ENCODE results near the gene CENPS. TPM values are rescaled to one million over a fixed set of nuclear protein-coding genes. Genes with fewer than 3 reads are reported as not detected.
"Not testable (repeated sequence)": the region's sequence is repeated elsewhere in the genome, so short reads cannot be mapped to it uniquely, and the experiment has no call there.

CENPS gene
- total RNA-seq, 3 donors from 2014 or later (not counting 1 experiment from before 2014, with no cell fraction given): 4.1 to 5.0 (median 4.5) TPM

GRCh38 chr1:10471411-10472219, 41.4 kb downstream of the CENPS start:
- Mint-ChIP-seq H3K4me1 (peaks cover 41 to 54% of the 10 kb centered on the region in 2 donors), H3K4me3 (peak overlapping the region; percentile 96), H3K27ac (peak overlapping the region; percentile 86 to 93), H3K36me3 (peaks cover 7% of the 10 kb centered on the region), H3K9me3 (no peaks in the 10 kb centered on the region), H3K27me3 (ENCODE audit: low read depth in 2 of 2) (no peaks in the 10 kb centered on the region)
- Histone ChIP-seq H3K9me3 (ENCODE audit: control insufficient read depth, insufficient read depth, low read length) (no peaks in the 10 kb centered on the region), H3K4me1 (ENCODE audit: control insufficient read depth, insufficient read depth, low read length) (peaks cover 36% of the 10 kb centered on the region), H3K27me3 (ENCODE audit: control insufficient read depth, insufficient read depth, low read length) (no peaks in the 10 kb centered on the region), H3K4me3 (ENCODE audit: low read length) (peak overlapping the region; percentile 82), H3K36me3 (ENCODE audit: control insufficient read depth, insufficient read depth, low read length) (peaks cover 12% of the 10 kb centered on the region), H3K27ac (ENCODE audit: low read length) (peak overlapping the region; percentile 36)
- peak in 1 of 2 donors; percentile 8 for DNase-seq
- intact Hi-C loops (cut with micrococcal nuclease): loop anchor here (1.0 to 5.0 kb wide), 2 partner anchors 24 to 39 kb away; partner anchors contain the start of gene CENPS
- WGBS (ENCODE audit: insufficient coverage): 20% methylated on average over 22 of the region's 23 CpGs
- ATAC-seq: peak in 1 of 3 donors; percentile 0
- no peak for TF ChIP-seq CTCF (IDR thresholded peaks at IDR 0.05)

DNA sequence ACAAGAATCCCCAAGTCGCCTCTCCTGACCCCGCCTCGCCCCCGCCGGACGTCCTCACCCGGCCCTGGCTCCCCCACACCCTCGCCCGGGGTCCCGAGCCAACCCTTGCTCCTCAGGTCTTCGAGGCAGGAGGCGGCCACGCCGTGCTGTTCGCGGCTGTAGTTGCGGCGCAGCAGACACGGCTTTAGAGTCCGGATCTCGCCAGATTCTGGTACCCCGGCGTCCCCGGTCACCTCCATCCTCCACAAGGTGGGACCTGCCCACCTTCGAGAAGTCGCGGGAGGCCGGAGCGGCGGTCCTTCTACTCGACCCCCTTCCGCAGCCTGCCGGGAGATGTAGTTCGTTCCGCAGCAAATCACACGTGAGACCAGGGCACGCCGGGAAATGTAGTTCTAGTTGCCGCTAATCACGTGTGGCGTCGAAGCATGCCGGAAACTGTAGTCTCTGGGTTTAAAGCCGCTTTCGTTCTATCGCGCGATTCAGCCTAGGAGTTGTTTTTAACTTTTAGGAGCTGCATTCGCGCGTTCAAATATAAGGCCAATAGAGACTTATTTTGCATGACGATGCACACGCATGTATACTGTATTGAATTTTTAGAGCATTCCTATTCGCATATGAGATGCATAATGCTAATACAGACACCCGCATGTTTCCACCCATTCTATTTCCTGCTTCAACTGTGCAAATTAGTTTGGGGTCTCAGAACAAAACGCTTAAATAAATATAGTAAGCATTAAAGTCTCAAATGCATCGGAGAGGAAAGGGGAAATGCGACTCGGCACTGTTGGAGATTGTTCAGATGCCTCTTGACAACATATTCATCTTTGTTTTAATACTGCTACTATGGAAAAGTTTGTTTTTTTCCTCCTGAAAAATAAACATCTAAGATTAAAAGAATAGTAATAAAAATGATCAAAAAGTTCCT, 42.2 kb downstream of the CENPS start, which contains the start of gene DFFA:
TSS of gene DFFA (minus strand) at position 310 of the 925 bp plus-strand sequence. CDS start at position 239, 71 bp downstream.
- Mint-ChIP-seq H3K36me3 (peaks cover 7% of the 10 kb centered on the region), H3K27ac (peak within 1 kb of the TSS; percentile 86 to 93), H3K4me3 (peak within 1 kb of the TSS; percentile 96), H3K27me3 (ENCODE audit: low read depth in 2 of 2) (no peaks in the 10 kb centered on the region), H3K9me3 (no peaks in the 10 kb centered on the region), H3K4me1 (peaks cover 41 to 54% of the 10 kb centered on the region in 2 donors)
- peak within 1 kb of the TSS; percentile 36 for H3K27ac ChIP-seq (ENCODE audit: low read length)
- peaks cover 36% of the 10 kb centered on the region for H3K4me1 ChIP-seq (ENCODE audit: control insufficient read depth, insufficient read depth, low read length)
- ATAC-seq (peak; percentile 78 to 91 (median 90)), DNase-seq (peak; percentile 85 to 95)
- H3K36me3 ChIP-seq (ENCODE audit: control insufficient read depth, insufficient read depth, low read length): peaks cover 9% of the 10 kb centered on the region
- intact Hi-C loops (cut with micrococcal nuclease): loop anchor here (1.0 to 5.0 kb wide), 2 partner anchors 23 to 40 kb away; partner anchors contain the start of gene CENPS
- H3K27me3 ChIP-seq (ENCODE audit: control insufficient read depth, insufficient read depth, low read length): no peaks in the 10 kb centered on the region
- WGBS (ENCODE audit: insufficient coverage): under 1% methylated on average over 54 of the region's 59 CpGs
- no peaks in the 10 kb centered on the region for H3K9me3 ChIP-seq (ENCODE audit: control insufficient read depth, insufficient read depth, low read length)
- TF ChIP-seq CTCF (IDR thresholded peaks at IDR 0.05): no peak
- peak within 1 kb of the TSS; percentile 82 for H3K4me3 ChIP-seq (ENCODE audit: low read length)

GRCh38 chr1:10473145-10473765, 43.0 kb downstream of the CENPS start:
- Histone ChIP-seq H3K36me3 (ENCODE audit: control insufficient read depth, insufficient read depth, low read length) (peaks cover 3% of the 10 kb centered on the region), H3K9me3 (ENCODE audit: control insufficient read depth, insufficient read depth, low read length) (no peaks in the 10 kb centered on the region), H3K27me3 (ENCODE audit: control insufficient read depth, insufficient read depth, low read length) (no peaks in the 10 kb centered on the region), H3K4me3 (ENCODE audit: low read length) (no peak overlapping the region), H3K4me1 (ENCODE audit: control insufficient read depth, insufficient read depth, low read length) (peaks cover 36% of the 10 kb centered on the region), H3K27ac (ENCODE audit: low read length) (no peak overlapping the region)
- Mint-ChIP-seq H3K27me3 (ENCODE audit: low read depth in 2 of 2) (no peaks in the 10 kb centered on the region), H3K27ac (peak overlapping the region; percentile 86 to 93), H3K9me3 (no peaks in the 10 kb centered on the region), H3K4me1 (peaks cover 41 to 49% of the 10 kb centered on the region in 2 donors), H3K4me3 (peak overlapping the region; percentile 96), H3K36me3 (peaks cover 1% of the 10 kb centered on the region)
- 88% methylated on average over 19 of the region's 23 CpGs for WGBS (ENCODE audit: insufficient coverage)
- intact Hi-C loops (cut with micrococcal nuclease): loop anchor here (5.0 kb wide), 1 partner anchor 41 kb away; the partner anchor contains the start of gene CENPS
- ATAC-seq (no peak), DNase-seq (no peak)
- no peak for TF ChIP-seq CTCF (IDR thresholded peaks at IDR 0.05)

DNA sequence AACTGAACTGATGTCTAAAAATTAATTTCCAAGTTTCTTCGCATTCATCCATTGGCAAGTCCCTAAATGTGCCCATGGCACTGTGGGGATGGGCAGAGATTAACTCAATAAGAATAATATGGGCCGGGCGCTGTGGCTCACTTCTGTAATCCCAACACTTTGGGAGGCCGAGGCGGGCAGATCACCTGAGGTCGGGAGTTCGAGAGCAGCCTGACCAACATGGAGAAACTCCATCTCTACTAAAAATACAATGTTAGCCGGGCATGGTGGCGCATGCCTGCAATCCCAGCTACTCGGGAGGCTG, 44.0 kb downstream of the CENPS start:
- H3K36me3 ChIP-seq (ENCODE audit: control insufficient read depth, insufficient read depth, low read length); H3K27me3 ChIP-seq (ENCODE audit: control insufficient read depth, insufficient read depth, low read length); DNase-seq; H3K9me3 Mint-ChIP-seq; H3K9me3 ChIP-seq (ENCODE audit: control insufficient read depth, insufficient read depth, low read length); H3K36me3 Mint-ChIP-seq; H3K27ac ChIP-seq (ENCODE audit: low read length); H3K27me3 Mint-ChIP-seq (ENCODE audit: low read depth in 2 of 2); ATAC-seq: not testable (repeated sequence)
- Mint-ChIP-seq H3K4me1 (peaks cover 41 to 48% of the 10 kb centered on the region in 2 donors), H3K4me3 (peak overlapping the region; percentile 91), H3K27ac (peak overlapping the region; percentile 87 to 93)
- intact Hi-C loops (cut with micrococcal nuclease): loop anchor here (2.0 to 5.0 kb wide), 2 partner anchors 42 to 75 kb away; partner anchors contain the start of genes CENPS and PGD
- 93% methylated on average over 10 of the region's 10 CpGs for WGBS (ENCODE audit: insufficient coverage)
- Histone ChIP-seq H3K4me3 (ENCODE audit: low read length) (peak overlapping the region; percentile 64), H3K4me1 (ENCODE audit: control insufficient read depth, insufficient read depth, low read length) (peaks cover 36% of the 10 kb centered on the region)

All from natural killer cell (primary cell).